Esophagus squamous epithelium (tissue), 5 donors: ENCODE measurements around the gene SETSIP. TPM values are rescaled to one million over a fixed set of nuclear protein-coding genes. Genes with fewer than 3 reads are reported as not detected.
"Not testable (repeated sequence)": the region's sequence is repeated elsewhere in the genome, so short reads cannot be mapped to it uniquely, and the experiment has no call there.

Source experiments
- DNase-seq: peaks from one replicate; lab custom pipeline; 2025; lab: John Stamatoyannopoulos, UW
- H3K27ac ChIP-seq, 4 donors: fragments of 200-600 bp; sonication (generic); one replicate each; pipeline ENCODE4 v1.5.1; 2016 to 2019; ENCODE audit warnings: mild to moderate bottlenecking in 1 of 4
- H3K27me3 ChIP-seq, 4 donors: fragments of 200-600 bp; sonication (generic); 1 replicate in 3 of 4; 2 replicates in 1 of 4; pipeline versions ENCODE4 v1.5.1 to v1.6.0; 2017 to 2021; ENCODE audit warnings: antibody characterized with exemption in 1 of 4
- H3K36me3 ChIP-seq, 3 donors: fragments of 200-600 bp; sonication (generic); one replicate each; pipeline ENCODE4 v1.5.1; 2016 to 2019
- H3K4me1 ChIP-seq, 3 donors: fragments of 200-600 bp; sonication (generic); one replicate each; pipeline ENCODE4 v1.5.1; 2017 to 2019
- H3K4me3 ChIP-seq, 4 donors: fragments of 200-600 bp; sonication (generic); 1 replicate in 3 of 4; 2 replicates in 1 of 4; pipeline ENCODE4 v1.5.1; 2016 to 2019; ENCODE audit warnings: mild to moderate bottlenecking in 2 of 4, moderate library complexity in 1 of 4
- H3K9me3 ChIP-seq, 3 donors: fragments of 200-600 bp; sonication (generic); one replicate each; pipeline ENCODE4 v1.5.1; 2016 to 2019
- CTCF ChIP-seq, 6 experiments: fragments of 450-650 bp in 4 of 6; fragments of 200-600 bp in 2 of 6; sonication (generic) in 2 of 6; IDR thresholded peaks; one replicate each; pipeline ENCODE4 v1.5.1; 2016 to 2019; ENCODE audit warnings: antibody characterized with exemption in 6 of 6, mild to moderate bottlenecking in 4 of 6, moderate library complexity in 4 of 6
- POLR2A ChIP-seq, 4 donors: fragments of 450-650 bp; IDR thresholded peaks; one replicate each; pipeline ENCODE4 v1.6.1; 2017; ENCODE audit warnings: antibody characterized with exemption in 4 of 4, mild to moderate bottlenecking in 4 of 4, moderate library complexity in 3 of 4
- WGBS, 2 donors: methylation state at CpG; one replicate each; pipeline ENCODE4 v1.1.5; 2018; 5-methylcytosine and 5-hydroxymethylcytosine counted together
- intact Hi-C: fragments of 100-400 bp; cut with DNase I; formaldehyde crosslinking; loops from one replicate; pipeline ENCODE4 v1.15.0; 2022
- total RNA-seq, 4 donors: library from RNA; depleted of rRNA; stranded (reverse); fragments of >200 nt; gene quantifications; one replicate each; pipeline ENCODE4 v1.1.0, GENCODE V29; 2016
- donor health status: DM: yes; HTN: yes; CAD: no.

The SETSIP gene
- total RNA-seq, 4 donors from 2014 or later = not detected

GRCh38 chr1:92029241-92029922, 45.8 kb downstream of the SETSIP start:
- Histone ChIP-seq H3K27me3 (peaks cover 0 to 31% (median 0%) of the 10 kb centered on the region in 4 donors), H3K4me3 (peak overlapping the region; percentile 37 to 74 (median 52)), H3K27ac (peak overlapping the region in 2 of 4 donors; percentile 55 to 63), H3K9me3 (no peaks in the 10 kb centered on the region), H3K4me1 (peaks cover 0 to 24% (median 7%) of the 10 kb centered on the region in 3 donors), H3K36me3 (no peaks in the 10 kb centered on the region)
- no peak for DNase-seq
- TF ChIP-seq POLR2A (IDR thresholded peaks at IDR 0.05) (no peak), CTCF (IDR thresholded peaks at IDR 0.05) (no peak)
- intact Hi-C loops = no loop called here
- WGBS, 2 donors = 30 to 78% methylated on average over 8 to 16 of the region's 31 CpGs

GRCh38 chr1:92026806-92027205, 48.4 kb downstream of the SETSIP start:
- H3K27ac ChIP-seq = no peak overlapping the region
- H3K4me1 ChIP-seq = peaks cover 0 to 24% (median 7%) of the 10 kb centered on the region in 3 donors
- WGBS, 2 donors = 86% methylated on average over 3 to 9 of the region's 9 CpGs
- TF ChIP-seq CTCF (IDR thresholded peaks at IDR 0.05) (no peak), POLR2A (IDR thresholded peaks at IDR 0.05) (no peak)
- H3K36me3 ChIP-seq = no peaks in the 10 kb centered on the region
- H3K27me3 ChIP-seq = peaks cover 0 to 31% (median 0%) of the 10 kb centered on the region in 4 donors
- no peaks in the 10 kb centered on the region for H3K9me3 ChIP-seq
- no peak overlapping the region for H3K4me3 ChIP-seq
- DNase-seq = no peak
- intact Hi-C loops = no loop called here

- intact Hi-C loops, H3K27ac ChIP-seq, DNase-seq, H3K4me3 ChIP-seq, H3K36me3 ChIP-seq, H3K9me3 ChIP-seq: not testable (repeated sequence)
- no CpG with 5 or more reads among the region's 29 CpGs for WGBS, 2 donors
- Histone ChIP-seq H3K4me1 (peaks cover 0 to 20% (median 7%) of the 10 kb centered on the region in 3 donors), H3K27me3 (peaks cover 0 to 30% (median 0%) of the 10 kb centered on the region in 4 donors)
These were observed 49.2 kb downstream of the SETSIP start for GRCh38 chr1:92026042-92026441.

Other genes with a start within 250 kb of the SETSIP start
- 100 to 1,000 TPM in 1 of 4 donors, 10 to 100 TPM in 3; 11.3 to 119 (median 30.7) TPM for gene TGFBR3, start 189.3 kb downstream of the SETSIP start, total RNA-seq
- not detected for gene BRDT, start 126.0 kb downstream of the SETSIP start, total RNA-seq
- under 1 TPM in 1 of 4 donors, not detected in 3; 0.38 TPM for gene EPHX4, start 45.4 kb downstream of the SETSIP start, total RNA-seq
- 1 to 10 TPM in 3 of 4 donors, under 1 TPM in 1; 0.83 to 4.0 (median 2.7) TPM for gene BTBD8, start 4.9 kb upstream of the SETSIP start, total RNA-seq
- not detected for gene C1orf146, start 142.5 kb upstream of the SETSIP start, total RNA-seq
- 10 to 100 TPM in 2 of 4 donors, 1 to 10 TPM in 2; 3.9 to 12.0 (median 10.4) TPM for gene GLMN, start 223.6 kb upstream of the SETSIP start, total RNA-seq
- gene RPAP2, start 223.6 kb upstream of the SETSIP start, total RNA-seq = 10 to 100 TPM in 1 of 4 donors, 1 to 10 TPM in 3; 3.1 to 18.5 (median 8.4) TPM